H1 (cell line): ENCODE measurements around the gene BMPR1A. TPM values are rescaled to one million over a fixed set of nuclear protein-coding genes. Genes with fewer than 3 reads are reported as not detected.

ENCODE experiments used
- CTCF ChIA-PET: fragments of 300-600 bp; sonication (Branson Sonifier 250); formaldehyde crosslinking; loops from one replicate; lab custom pipeline; 2021; ENCODE audit not compliant: partially characterized antibody; lab: Charles Lee
- POLR2A ChIA-PET: fragments of 300-600 bp; sonication (Branson Sonifier 250); formaldehyde crosslinking; loops from one replicate; lab custom pipeline; 2021; ENCODE audit warnings: inconsistent platforms; ENCODE audit not compliant: partially characterized antibody; lab: Charles Lee
- DNase-seq, 2 experiments: peaks; one replicate each; pipeline versions ENCODE4 v3.0.0 to v3.0.0-alpha.2; 2010 to 2022; ENCODE audit warnings: low spot score in 2 of 2, low read depth in 1 of 2, mixed read lengths in 1 of 2
- FAIRE-seq: peaks from 2 replicates; lab custom pipeline; 2011; peaks lifted over from hg19 to GRCh38; lab: Jason Lieb, UNC
- H2AFZ ChIP-seq: 2 replicates; pipeline ENCODE4 v1.8.1; 2012; ENCODE audit warnings: low read length, inconsistent platforms
- H2AK5ac ChIP-seq: 2 replicates; pipeline ENCODE4 v1.6.1; 2013; ENCODE audit warnings: low read depth, low read length
- H2BK120ac ChIP-seq: replicated peaks from 2 replicates; pipeline ENCODE3; 2013; ENCODE audit warnings: low read depth, low read length, inconsistent platforms
- H2BK12ac ChIP-seq: 2 replicates; pipeline ENCODE4 v1.6.1; 2013; ENCODE audit warnings: low read depth, low read length
- H2BK15ac ChIP-seq: 2 replicates; pipeline ENCODE4 v1.6.1; 2013; ENCODE audit warnings: low read length
- H2BK20ac ChIP-seq: 2 replicates; pipeline ENCODE4 v1.6.1; 2013; ENCODE audit warnings: low read length
- H2BK5ac ChIP-seq: 2 replicates; pipeline ENCODE4 v1.6.1; 2013; ENCODE audit warnings: low read depth, low read length
- H3K14ac ChIP-seq: 2 replicates; pipeline ENCODE4 v1.6.1; 2013; ENCODE audit warnings: inconsistent platforms; ENCODE audit not compliant: insufficient read length
- H3K18ac ChIP-seq: 2 replicates; pipeline ENCODE4 v1.6.1; 2013; ENCODE audit warnings: low read length; ENCODE audit errors: extremely low read depth
- H3K23ac ChIP-seq: 2 replicates; pipeline ENCODE4 v1.6.1; 2013; ENCODE audit warnings: inconsistent platforms; ENCODE audit not compliant: insufficient read length
- H3K23me2 ChIP-seq: 2 replicates; pipeline ENCODE4 v1.6.1; 2013; ENCODE audit warnings: low read depth, low read length
- H3K27ac ChIP-seq: 2 replicates; pipeline ENCODE4 v1.6.1; 2011; ENCODE audit warnings: low read depth, low read length, inconsistent platforms
- H3K27me3 ChIP-seq, 4 experiments: replicated peaks in 1 of 4; 1 replicate in 1 of 4; 2 replicates in 3 of 4; pipeline versions ENCODE4 v1.6.1 to v1.8.1; 2011 to 2013; ENCODE audit warnings: low read length in 3 of 4, mild to moderate bottlenecking in 3 of 4, inconsistent platforms in 2 of 4, mixed read lengths in 2 of 4, moderate library complexity in 1 of 4; ENCODE audit not compliant: control insufficient read depth in 3 of 4, insufficient read depth in 3 of 4; ENCODE audit errors: extremely low read depth in 1 of 4
- H3K36me3 ChIP-seq, 4 experiments: 2 replicates each; pipeline versions ENCODE4 v1.6.1 to v1.8.1; 2011 to 2013; ENCODE audit warnings: mild to moderate bottlenecking in 4 of 4, low read length in 3 of 4, moderate library complexity in 2 of 4, control low read depth in 1 of 4, inconsistent platforms in 1 of 4; ENCODE audit not compliant: insufficient read depth in 4 of 4, control insufficient read depth in 2 of 4
- H3K4ac ChIP-seq: replicated peaks from 2 replicates; pipeline ENCODE3; 2013; ENCODE audit warnings: low read length, low read depth, mixed read lengths, inconsistent platforms; ENCODE audit not compliant: insufficient read length
- H3K4me1 ChIP-seq, 4 experiments: replicated peaks in 1 of 4; 1 replicate in 1 of 4; 2 replicates in 3 of 4; pipeline versions ENCODE4 v1.6.1 to v1.8.1; 2011 to 2013; ENCODE audit warnings: low read length in 3 of 4, inconsistent platforms in 2 of 4, mixed read lengths in 1 of 4; ENCODE audit not compliant: insufficient read depth in 4 of 4, control insufficient read depth in 3 of 4
- H3K4me2 ChIP-seq, 2 experiments: 2 replicates each; pipeline versions ENCODE4 v1.6.1 to v1.8.1; 2011 to 2013; ENCODE audit warnings: low read depth in 2 of 2, low read length in 2 of 2, control low read depth in 1 of 2, inconsistent platforms in 1 of 2, mild to moderate bottlenecking in 1 of 2; ENCODE audit not compliant: insufficient read depth in 1 of 2
- H3K4me3 ChIP-seq, 4 experiments: fragments of 200-600, 300-600 bp in 1 of 4; sonication (generic), shearing (Covaris generic), sonication (Bioruptor Twin) in 1 of 4; 2 replicates each; pipeline versions ENCODE4 v1.5.1 to v1.8.1; 2011 to 2016; ENCODE audit warnings: low read length in 4 of 4, low read depth in 3 of 4, control low read depth in 2 of 4, inconsistent platforms in 2 of 4, mild to moderate bottlenecking in 2 of 4, mixed read lengths in 1 of 4, moderate library complexity in 1 of 4; ENCODE audit not compliant: insufficient read depth in 2 of 4; ENCODE audit errors: extremely low read depth in 1 of 4
- H3K56ac ChIP-seq: replicated peaks from 2 replicates; pipeline ENCODE3; 2013; ENCODE audit warnings: low read depth, mild to moderate bottlenecking, mixed read lengths, low read length, inconsistent platforms; ENCODE audit not compliant: insufficient read length
- H3K79me1 ChIP-seq: 2 replicates; pipeline ENCODE4 v1.6.1; 2013; ENCODE audit warnings: low read depth, low read length, control low read depth
- H3K79me2 ChIP-seq, 2 experiments: 2 replicates each; pipeline versions ENCODE4 v1.6.1 to v1.8.1; 2012 to 2013; ENCODE audit warnings: low read length in 2 of 2, mild to moderate bottlenecking in 2 of 2, inconsistent platforms in 1 of 2; ENCODE audit not compliant: insufficient read depth in 2 of 2, control insufficient read depth in 1 of 2
- H3K9ac ChIP-seq, 4 experiments: replicated peaks in 1 of 4; 1 replicate in 1 of 4; 2 replicates in 3 of 4; pipeline versions ENCODE4 v1.6.1 to v1.8.1; 2011 to 2013; ENCODE audit warnings: low read depth in 3 of 4, low read length in 3 of 4, control low read depth in 2 of 4, mild to moderate bottlenecking in 2 of 4, moderate library complexity in 2 of 4, inconsistent platforms in 1 of 4; ENCODE audit errors: extremely low read depth in 1 of 4
- H3K9me3 ChIP-seq, 2 experiments: 2 replicates each; pipeline versions ENCODE4 v1.6.1 to v1.8.1; 2012 to 2013; ENCODE audit warnings: mild to moderate bottlenecking in 2 of 2, moderate library complexity in 2 of 2, control low read depth in 1 of 2, inconsistent platforms in 1 of 2, low read depth in 1 of 2, low read length in 1 of 2, mixed read lengths in 1 of 2; ENCODE audit not compliant: insufficient read depth in 2 of 2
- H4K20me1 ChIP-seq, 2 experiments: replicated peaks in 1 of 2; 2 replicates each; pipeline versions ENCODE3 to v1.8.1; 2011 to 2013; ENCODE audit warnings: inconsistent platforms in 2 of 2, low read length in 2 of 2, mild to moderate bottlenecking in 1 of 2; ENCODE audit not compliant: insufficient read depth in 2 of 2, control insufficient read depth in 1 of 2
- H4K5ac ChIP-seq: 2 replicates; pipeline ENCODE4 v1.6.1; 2013; ENCODE audit warnings: low read length, low read depth, mixed read lengths, inconsistent platforms; ENCODE audit not compliant: insufficient read length
- H4K8ac ChIP-seq: 2 replicates; pipeline ENCODE4 v1.8.0; 2013; ENCODE audit warnings: mild to moderate bottlenecking, moderate library complexity, low read length, inconsistent platforms; ENCODE audit not compliant: insufficient read depth; ENCODE audit errors: extremely low read depth
- H4K91ac ChIP-seq: replicated peaks from 2 replicates; pipeline ENCODE3; 2013; ENCODE audit warnings: low read length, mixed read lengths, inconsistent platforms; ENCODE audit not compliant: insufficient read length
- CREB1 ChIP-seq: IDR thresholded peaks from 2 replicates; pipeline ENCODE4 v1.6.1; 2012; ENCODE audit warnings: inconsistent platforms
- EZH2 ChIP-seq: fragments of 200-600 bp; sonication (generic); IDR thresholded peaks from 2 replicates; pipeline ENCODE4 v1.7.1; 2012; ENCODE audit warnings: low read depth, mild to moderate bottlenecking, moderate library complexity, low read length, inconsistent platforms; ENCODE audit not compliant: severe bottlenecking
- JUN ChIP-seq: IDR thresholded peaks from 2 replicates; pipeline ENCODE4 v1.6.1; 2011; ENCODE audit warnings: low read depth, mild to moderate bottlenecking, improper control_type of control experiment, low read length
- POLR2AphosphoS5 ChIP-seq: IDR thresholded peaks from 2 replicates; pipeline ENCODE4 v1.6.1; 2011; ENCODE audit warnings: low read depth, low read length
- WGBS, 2 experiments: shearing (Covaris generic) in 1 of 2; methylation state at CpG; one replicate each; pipeline versions ENCODE4 v1.1.6 to v1.1.7; 2013 to 2015; ENCODE audit warnings: low lambda C conversion rate in 2 of 2, mixed read lengths in 2 of 2, inconsistent platforms in 1 of 2, low coverage in 1 of 2, missing lambda C conversion rate in 1 of 2; ENCODE audit not compliant: insufficient replicate concordance in 2 of 2, insufficient coverage in 1 of 2, insufficient read length in 1 of 2; ENCODE audit errors: extremely low coverage in 1 of 2, missing lambda C conversion rate in 1 of 2; 5-methylcytosine and 5-hydroxymethylcytosine counted together
- polyA plus RNA-seq, 7 experiments: library from polyadenylated mRNA; depleted of rRNA in 3 of 7; stranded (reverse) in 5 of 7; unstranded in 2 of 7; fragments of >200 nt in 5 of 7; fragments of 200-250 nt in 2 of 7; gene quantifications; 1 replicate in 5 of 7; 2 replicates in 1 of 7; 4 replicates in 1 of 7; pipeline versions ENCODE4 v1.2.1 to v1.2.3, GENCODE V29; 2011 to 2013; ENCODE audit warnings: missing spikeins in 2 of 7, mixed read lengths in 2 of 7
- total RNA-seq: library from RNA; stranded (reverse); fragmentation: NEBNext Ultra II Directional; extraction: Animal tissue kit (Norgen Biotek cat#: 25700); gene quantifications from 2 replicates; pipeline ENCODE4 v1.2.1, GENCODE V29; 2021

Gene BMPR1A
- total and polyA plus RNA-seq, 2 of the 8 experiments (the other 6 are each of a cell fraction or from before 2014, with no cell fraction given): 34.4 to 129 TPM

- no peaks in the 10 kb centered on the region for H3K9me3 ChIP-seq
Measured at GRCh38 chr10:86905429-86905828, 149.0 kb downstream of the BMPR1A start.

More at GRCh38 chr10:86905429-86905828, 149.0 kb downstream of the BMPR1A start:
- Histone ChIP-seq H3K36me3 (peaks cover 14 to 58% (median 42%) of the 10 kb centered on the region in 4 experiments), H4K20me1 (peaks cover 2 to 3% of the 10 kb centered on the region in 2 experiments), H3K18ac (no peak overlapping the region), H3K56ac (no peak overlapping the region), H4K91ac (no peak overlapping the region), H2AK5ac (no peak overlapping the region), H2BK15ac (no peak overlapping the region), H2BK120ac (no peak overlapping the region), H4K5ac (no peak overlapping the region), H2BK12ac (no peak overlapping the region), H2BK20ac (no peak overlapping the region), H2BK5ac (no peak overlapping the region), H3K4me2 (no peak overlapping the region), H3K4ac (no peak overlapping the region), H3K14ac (no peak overlapping the region), H3K79me1 (peaks cover 4% of the 10 kb centered on the region; the same call in 1 of the 2 replicates), H3K4me1 (no peaks in the 10 kb centered on the region), H3K23ac (no peak overlapping the region), H3K27me3 (no peaks in the 10 kb centered on the region), H3K79me2 (0 out of 4 replicates have a peak, but pooled peaks cover 0 to 14% of the 10 kb centered on the region in 2 experiments), H3K4me3 (no peak overlapping the region), H2AFZ (no peak overlapping the region), H3K9ac (no peak overlapping the region), H4K8ac (no peak overlapping the region), H3K27ac (no peak overlapping the region), H3K23me2 (no peaks in the 10 kb centered on the region)
- ChIA-PET POLR2A (interaction anchor here (0.9 to 1.0 kb wide), 2 partner anchors 193 to 207 kb away, joined by 3 read pairs; no protein-coding TSS in a partner anchor), CTCF (interaction anchor here (0.6 to 1.7 kb wide), 3 partner anchors 61 to 561 kb away, joined by 3 to 5 read pairs (median 4); no protein-coding TSS in a partner anchor)
- DNase-seq (no peak), FAIRE-seq (no peak)
- 95% methylated on average over 1 of the region's 1 CpG; no CpG with 5 or more reads in 1 of the 2 experiments for WGBS, 2 experiments
- TF ChIP-seq CREB1: no peak
- TF ChIP-seq JUN: no peak
- TF ChIP-seq EZH2: no peak
- TF ChIP-seq POLR2AphosphoS5: no peak
